Measurements from ENCODE around the gene ARPC1A.

ARPC1A gene

DNA sequence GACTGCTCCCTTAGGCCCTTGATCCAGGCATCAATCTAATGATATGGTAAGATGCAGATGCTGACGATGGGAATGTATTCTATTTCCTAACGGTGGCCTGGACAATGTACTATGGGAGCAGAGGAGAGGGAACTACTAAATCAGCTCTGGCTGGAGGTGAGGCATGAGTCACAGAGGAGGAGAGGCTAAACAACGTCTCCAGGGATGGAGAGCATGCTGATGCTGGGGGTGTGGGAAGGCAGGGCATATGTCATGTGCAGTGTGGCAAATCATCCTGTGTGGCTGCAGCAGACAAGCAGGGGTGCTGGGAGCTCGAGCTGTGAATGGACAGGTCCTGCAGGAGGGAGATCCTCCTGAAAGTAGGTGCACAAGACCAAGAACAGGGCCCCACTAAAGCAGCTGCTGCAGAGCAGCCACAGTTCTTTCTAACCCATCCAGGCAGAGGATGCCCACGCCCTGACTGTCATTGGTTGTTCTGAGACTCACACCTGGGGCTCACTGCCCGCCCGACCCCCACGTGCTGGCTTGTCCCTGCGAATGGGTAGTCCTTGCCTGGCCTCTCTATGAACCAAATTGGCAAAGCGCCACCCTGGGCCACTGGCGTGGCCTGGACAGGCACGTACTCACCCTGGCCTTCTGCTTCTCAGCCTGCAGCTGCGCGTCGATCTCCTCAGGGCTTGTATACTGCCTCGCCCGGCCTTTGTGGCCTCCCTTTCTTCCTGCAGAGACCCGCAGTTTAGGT is 78.7 kb downstream of the ARPC1A start:
- H3K79me2 ChIP-seq (ENCODE audit: control insufficient read depth, low read length), result peaks cover 72% of the 10 kb centered on the region
- peaks cover 21% of the 10 kb centered on the region for H4K20me1 ChIP-seq (ENCODE audit: control insufficient read depth, insufficient read depth, low read depth, low read length)
- H3K4me2 ChIP-seq (ENCODE audit: low read length), result no peak overlapping the region

DNA sequence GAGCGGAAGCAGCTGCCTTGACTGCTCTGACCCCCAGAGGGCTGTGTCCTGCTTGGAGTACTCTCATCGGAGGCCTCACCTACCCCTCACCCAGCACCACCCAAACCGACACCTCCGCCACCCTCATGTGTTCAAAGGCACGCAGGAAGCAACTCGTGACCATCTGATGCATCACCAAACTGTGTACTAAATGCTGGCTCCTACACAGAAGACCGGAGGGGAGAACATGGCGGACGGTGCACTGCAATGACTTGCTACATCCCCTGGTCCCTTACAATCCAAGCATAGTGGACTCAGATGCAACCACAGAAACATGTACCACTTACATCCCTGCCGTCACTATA is 79.3 kb downstream of the ARPC1A start:
- H3K4me2 ChIP-seq (ENCODE audit: low read length), result no peak overlapping the region
- TF ChIP-seq, protein P1, sequence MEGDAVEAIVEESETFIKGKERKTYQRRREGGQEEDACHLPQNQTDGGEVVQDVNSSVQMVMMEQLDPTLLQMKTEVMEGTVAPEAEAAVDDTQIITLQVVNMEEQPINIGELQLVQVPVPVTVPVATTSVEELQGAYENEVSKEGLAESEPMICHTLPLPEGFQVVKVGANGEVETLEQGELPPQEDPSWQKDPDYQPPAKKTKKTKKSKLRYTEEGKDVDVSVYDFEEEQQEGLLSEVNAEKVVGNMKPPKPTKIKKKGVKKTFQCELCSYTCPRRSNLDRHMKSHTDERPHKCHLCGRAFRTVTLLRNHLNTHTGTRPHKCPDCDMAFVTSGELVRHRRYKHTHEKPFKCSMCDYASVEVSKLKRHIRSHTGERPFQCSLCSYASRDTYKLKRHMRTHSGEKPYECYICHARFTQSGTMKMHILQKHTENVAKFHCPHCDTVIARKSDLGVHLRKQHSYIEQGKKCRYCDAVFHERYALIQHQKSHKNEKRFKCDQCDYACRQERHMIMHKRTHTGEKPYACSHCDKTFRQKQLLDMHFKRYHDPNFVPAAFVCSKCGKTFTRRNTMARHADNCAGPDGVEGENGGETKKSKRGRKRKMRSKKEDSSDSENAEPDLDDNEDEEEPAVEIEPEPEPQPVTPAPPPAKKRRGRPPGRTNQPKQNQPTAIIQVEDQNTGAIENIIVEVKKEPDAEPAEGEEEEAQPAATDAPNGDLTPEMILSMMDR (IDR thresholded peaks at IDR 0.05; ENCODE audit: low read depth, low read length, poor library complexity, severe bottlenecking), result no peak
- no peak for TF ChIP-seq EZH2phosphoT487 (IDR thresholded peaks at IDR 0.05; ENCODE audit: borderline replicate concordance, low read length)
- peaks cover 8% of the 10 kb centered on the region; the same call in 1 of the 2 replicates for H3F3A ChIP-seq (ENCODE audit: control insufficient read depth, insufficient read depth)
- no peak overlapping the region for H3K27ac ChIP-seq (ENCODE audit: low read depth, low read length)
- H4K20me1 ChIP-seq (ENCODE audit: control insufficient read depth, insufficient read depth, low read depth, low read length), result peaks cover 26% of the 10 kb centered on the region
- H3K9me3 ChIP-seq (ENCODE audit: control insufficient read depth, insufficient read depth, low read length), result no peaks in the 10 kb centered on the region
- H3K4me3 ChIP-seq (ENCODE audit: low read length), result no peak overlapping the region
- peaks cover 81% of the 10 kb centered on the region for H3K36me3 ChIP-seq (ENCODE audit: control insufficient read depth, low read length)
- H3K9me2 ChIP-seq (replicated peaks; ENCODE audit: control insufficient read depth, low read length), result no peaks in the 10 kb centered on the region
- H3K4me1 ChIP-seq (ENCODE audit: control insufficient read depth, low read length), result peaks cover 22% of the 10 kb centered on the region
- H3K27me3 ChIP-seq (ENCODE audit: control insufficient read depth, low read length), result no peaks in the 10 kb centered on the region
- H3K79me2 ChIP-seq (ENCODE audit: control insufficient read depth, low read length), result peaks cover 77% of the 10 kb centered on the region

More for the DNA sequence above, 78.7 kb downstream of the ARPC1A start:
- Histone ChIP-seq H3K9me3 (ENCODE audit: control insufficient read depth, insufficient read depth, low read length) (no peaks in the 10 kb centered on the region), H3K4me3 (ENCODE audit: low read length) (no peak overlapping the region), H3K27me3 (ENCODE audit: control insufficient read depth, low read length) (no peaks in the 10 kb centered on the region), H3K9me2 (replicated peaks; ENCODE audit: control insufficient read depth, low read length) (no peaks in the 10 kb centered on the region), H3K27ac (ENCODE audit: low read depth, low read length) (no peak overlapping the region), H3K4me1 (ENCODE audit: control insufficient read depth, low read length) (peaks cover 18% of the 10 kb centered on the region), H3K36me3 (ENCODE audit: control insufficient read depth, low read length) (peaks cover 84% of the 10 kb centered on the region), H3F3A (ENCODE audit: control insufficient read depth, insufficient read depth) (peaks cover 8% of the 10 kb centered on the region; the same call in 1 of the 2 replicates)
- no peak for TF ChIP-seq EZH2phosphoT487 (IDR thresholded peaks at IDR 0.05; ENCODE audit: borderline replicate concordance, low read length)
- TF ChIP-seq, protein P1 (IDR thresholded peaks at IDR 0.05; ENCODE audit: low read depth, low read length, poor library complexity, severe bottlenecking), result no peak

DNA sequence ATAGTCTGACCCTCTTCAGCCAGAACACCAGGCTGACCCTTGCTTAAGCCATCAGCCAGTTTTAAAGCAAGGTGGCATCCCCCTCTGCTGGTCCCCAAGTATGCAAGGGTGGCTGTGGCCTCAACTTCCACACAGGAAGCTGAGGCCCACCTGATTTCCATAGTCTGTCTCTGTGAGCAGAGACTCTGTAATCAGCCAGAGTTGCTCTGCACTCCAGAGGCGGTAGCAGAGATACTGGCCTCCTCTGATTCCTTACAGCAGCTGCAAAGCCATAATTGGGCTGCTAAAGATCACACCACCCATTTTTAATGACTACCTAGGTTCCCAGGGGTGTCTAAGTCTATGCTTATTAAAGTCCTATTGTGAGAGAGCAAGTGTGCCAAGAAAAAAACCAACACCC is 80.9 kb downstream of the ARPC1A start:
- Histone ChIP-seq H3K9me3 (ENCODE audit: control insufficient read depth, insufficient read depth, low read length) (no peaks in the 10 kb centered on the region), H3K4me3 (ENCODE audit: low read length) (peak overlapping the region; percentile 83), H3K4me2 (ENCODE audit: low read length) (peak overlapping the region; percentile 85), H3K27me3 (ENCODE audit: control insufficient read depth, low read length) (no peaks in the 10 kb centered on the region), H3K4me1 (ENCODE audit: control insufficient read depth, low read length) (peaks cover 33% of the 10 kb centered on the region), H3K36me3 (ENCODE audit: control insufficient read depth, low read length) (peaks cover 81% of the 10 kb centered on the region), H3K79me2 (ENCODE audit: control insufficient read depth, low read length) (peaks cover 87% of the 10 kb centered on the region), H3K27ac (ENCODE audit: low read depth, low read length) (peak overlapping the region; percentile 76), H4K20me1 (ENCODE audit: control insufficient read depth, insufficient read depth, low read depth, low read length) (peaks cover 32% of the 10 kb centered on the region), H3F3A (ENCODE audit: control insufficient read depth, insufficient read depth) (peaks cover 11% of the 10 kb centered on the region), H3K9me2 (replicated peaks; ENCODE audit: control insufficient read depth, low read length) (no peaks in the 10 kb centered on the region)
- TF ChIP-seq EZH2phosphoT487 (IDR thresholded peaks at IDR 0.05; ENCODE audit: borderline replicate concordance, low read length), result no peak
- TF ChIP-seq, protein P1 (IDR thresholded peaks at IDR 0.05; ENCODE audit: low read depth, low read length, poor library complexity, severe bottlenecking), result peak; percentile 48

All from DOHH2 (cell line).